GM19397 (cell line): Measurements from ENCODE around the gene SART3.
A peak's percentile ranks its signal among the peaks of the same experiment; 100 is the strongest.

Experiments used
- ATAC-seq: cut with Tn5 transposase; IDR thresholded peaks from one replicate; pipeline ENCODE4 v1.9.1; 2021; ENCODE audit warnings: mild to moderate bottlenecking, moderate library complexity; ENCODE audit not compliant: unreplicated experiment

Gene SART3

GRCh38 chr12:108560752-108561719 lies at the start of gene SART3:
TSS of gene SART3 (minus strand) at chr12:108561173. CDS start at chr12:108561154, 19 bp downstream.
- ATAC-seq = peak; percentile 42

GRCh38 chr12:108610336-108610815 lies 49.4 kb upstream of the SART3 start:
- no peak for ATAC-seq

GRCh38 chr12:108609537-108610335 lies 48.8 kb upstream of the SART3 start:
- no peak for ATAC-seq

GRCh38 chr12:108608616-108609015 lies 47.6 kb upstream of the SART3 start:
- ATAC-seq = no peak

- ATAC-seq = no peak
Measured at GRCh38 chr12:108607981-108608600, 47.1 kb upstream of the SART3 start.

- ATAC-seq = no peak
Measured at GRCh38 chr12:108606492-108606891, 45.5 kb upstream of the SART3 start.

- no peak for ATAC-seq
Measured at GRCh38 chr12:108605690-108606406, 44.9 kb upstream of the SART3 start.

- no peak for ATAC-seq
Measured at GRCh38 chr12:108605000-108605689, 44.2 kb upstream of the SART3 start.

- ATAC-seq = no peak
Measured at GRCh38 chr12:108604208-108604941, 43.4 kb upstream of the SART3 start.

GRCh38 chr12:108603743-108604142 lies 42.8 kb upstream of the SART3 start:
- ATAC-seq = no peak

- ATAC-seq = no peak
Measured at GRCh38 chr12:108602976-108603704, 42.2 kb upstream of the SART3 start.

- no peak for ATAC-seq
Measured at GRCh38 chr12:108602209-108602705, 41.3 kb upstream of the SART3 start.

- ATAC-seq = no peak
Measured at GRCh38 chr12:108600702-108601007, 39.7 kb upstream of the SART3 start.

GRCh38 chr12:108599948-108600701 lies 39.2 kb upstream of the SART3 start:
- ATAC-seq = no peak

GRCh38 chr12:108599541-108599940 lies 38.6 kb upstream of the SART3 start:
- no peak for ATAC-seq

GRCh38 chr12:108598553-108599250 lies 37.7 kb upstream of the SART3 start:
- ATAC-seq = no peak
